Urinary bladder (tissue), 4 donors: ENCODE measurements around the gene PON2. TPM values are rescaled to one million over a fixed set of nuclear protein-coding genes. Genes with fewer than 3 reads are reported as not detected.

ENCODE experiments used
- DNase-seq: peaks from one replicate; pipeline ENCODE4 v3.0.0-alpha.2; 2015; ENCODE audit errors: extremely low spot score
- H3K27ac ChIP-seq: one replicate; pipeline ENCODE4 v1.5.1; 2013; ENCODE audit warnings: low read depth, mild to moderate bottlenecking, moderate library complexity
- H3K36me3 ChIP-seq: one replicate; pipeline ENCODE4 v1.6.1; 2013; ENCODE audit warnings: mild to moderate bottlenecking, moderate library complexity; ENCODE audit not compliant: insufficient read depth
- H3K4me1 ChIP-seq: one replicate; pipeline ENCODE4 v1.6.1; 2013; ENCODE audit warnings: mild to moderate bottlenecking, moderate library complexity; ENCODE audit not compliant: insufficient read depth
- H3K4me3 ChIP-seq: one replicate; pipeline ENCODE4 v1.5.1; 2013; ENCODE audit warnings: low read depth, low read length
- WGBS: extraction: QIAGEN DNeasy Blood & Tissue Kit; methylation state at CpG from one replicate; pipeline ENCODE4 v1.1.7; 2013; 5-methylcytosine and 5-hydroxymethylcytosine counted together
- polyA plus RNA-seq: library from polyadenylated mRNA; stranded (reverse); fragments of 200-250 nt; gene quantifications from one replicate; pipeline ENCODE4 v1.2.3, GENCODE V29; 2013
- total RNA-seq: library from RNA; depleted of rRNA; stranded (reverse); fragments of >200 nt; gene quantifications from one replicate; pipeline ENCODE4 v1.2.3, GENCODE V29; 2014
- donor health status: healthy with polysubstance abuse.
- donor health status: healthy.

PON2 gene
- total and polyA plus RNA-seq, 2 donors = 53.7 to 130 TPM

DNA sequence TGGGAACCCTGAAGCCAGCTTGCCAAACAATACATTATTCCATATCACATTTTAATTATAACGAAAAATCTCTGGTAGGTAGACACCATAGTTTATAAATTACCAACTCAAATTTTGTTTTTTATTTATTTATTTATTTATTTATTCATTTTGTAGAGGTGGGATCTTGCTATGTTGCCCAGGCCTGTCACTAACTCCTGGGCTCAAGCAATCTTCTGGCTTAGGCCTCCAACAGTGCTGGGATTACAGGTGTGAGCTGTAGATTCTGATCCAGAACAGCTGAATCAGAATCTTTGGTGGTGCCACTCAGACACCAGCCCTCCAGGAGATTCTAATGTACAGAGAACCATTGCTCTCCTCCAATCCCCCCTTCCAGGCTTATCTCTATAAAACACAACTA, 1.7 kb downstream of the PON2 start:
- Histone ChIP-seq H3K27ac (no peak overlapping the region), H3K4me1 (no peaks in the 10 kb centered on the region), H3K36me3 (no peaks in the 10 kb centered on the region), H3K4me3 (no peak overlapping the region)
- 100% methylated on average over 1 of the region's 1 CpG for WGBS
- DNase-seq = no peak

DNA sequence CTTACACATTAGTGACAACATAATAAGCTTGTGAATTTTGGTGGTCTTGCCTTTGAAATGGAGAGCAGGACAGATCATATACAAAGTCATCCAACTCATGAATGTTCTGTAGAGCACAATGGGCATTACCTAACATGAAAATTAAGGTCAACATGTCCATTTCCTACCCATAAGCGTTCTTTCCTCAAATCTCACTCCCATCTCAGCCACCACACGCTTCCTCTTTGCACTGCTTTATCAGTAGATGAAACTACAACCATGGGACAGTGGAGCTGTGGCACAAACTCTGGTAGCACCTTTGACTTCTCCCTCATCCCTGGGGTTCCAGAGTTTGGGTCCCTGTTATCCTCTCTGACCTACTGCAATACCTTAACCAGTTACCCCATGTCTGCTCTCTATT, 2.2 kb downstream of the PON2 start:
- no peaks in the 10 kb centered on the region for H3K36me3 ChIP-seq
- no peak for DNase-seq
- H3K27ac ChIP-seq = no peak overlapping the region
- H3K4me1 ChIP-seq = no peaks in the 10 kb centered on the region
- H3K4me3 ChIP-seq = no peak overlapping the region
- 90% methylated on average over 2 of the region's 2 CpGs for WGBS

DNA sequence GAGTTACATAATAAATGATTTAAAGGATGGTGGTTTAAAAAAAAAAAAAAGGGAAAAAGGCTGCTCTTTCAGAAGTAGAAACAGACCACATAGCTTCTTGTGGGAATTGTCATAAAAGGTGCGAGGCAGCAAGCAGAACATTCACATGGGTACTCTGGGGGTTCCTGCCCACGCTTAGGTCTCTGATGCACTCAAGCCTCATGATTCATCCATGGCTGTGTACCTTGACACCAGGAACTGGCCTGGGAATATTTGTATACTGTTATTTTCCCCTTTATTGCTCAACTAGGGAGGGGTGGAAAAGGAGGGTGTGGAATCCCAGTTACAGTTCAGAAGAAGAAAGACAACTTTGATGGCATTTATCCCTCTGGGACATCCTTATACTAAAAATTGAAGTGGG, 4.0 kb downstream of the PON2 start:
- Histone ChIP-seq H3K36me3 (no peaks in the 10 kb centered on the region), H3K27ac (no peak overlapping the region), H3K4me1 (no peaks in the 10 kb centered on the region), H3K4me3 (no peak overlapping the region)
- WGBS = 93% methylated on average over 2 of the region's 2 CpGs
- DNase-seq = no peak

DNA sequence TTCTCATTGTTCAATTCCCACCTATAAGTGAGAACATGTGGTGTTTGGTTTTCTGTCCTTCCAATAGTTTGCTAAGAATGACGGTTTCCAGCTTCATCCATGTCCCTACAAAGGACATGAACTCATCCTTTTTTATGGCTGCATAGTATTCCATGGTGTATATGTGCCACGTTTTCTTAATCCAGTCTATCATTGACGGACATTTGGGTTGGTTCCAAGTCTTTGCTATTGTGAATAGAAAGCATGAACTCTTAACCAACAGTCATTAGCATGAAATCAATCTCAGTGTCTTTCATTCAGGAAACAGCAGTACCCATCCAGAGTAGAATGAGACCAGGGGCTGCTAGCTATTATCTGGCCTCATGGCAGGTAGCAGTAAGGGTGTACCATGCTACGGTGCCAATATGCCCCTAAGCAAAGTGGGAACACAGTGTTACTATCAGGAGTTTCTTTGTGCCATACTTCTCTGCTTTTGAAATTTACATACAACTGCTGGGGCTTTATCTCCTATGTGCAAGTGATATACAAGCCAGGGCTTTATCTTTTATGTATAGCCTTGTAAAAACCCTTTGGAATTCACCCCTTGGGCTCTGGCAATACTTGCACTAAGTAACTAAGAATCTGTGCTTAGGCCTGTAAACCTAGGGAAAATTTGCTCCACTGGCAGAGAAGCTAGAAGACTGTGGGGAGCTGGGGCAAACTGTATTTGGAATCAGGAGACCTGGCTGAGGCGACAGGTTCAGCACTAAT, 5.4 kb downstream of the PON2 start:
- no peak for DNase-seq
- H3K4me1 ChIP-seq = no peaks in the 10 kb centered on the region
- 74% methylated on average over 5 of the region's 5 CpGs for WGBS

DNA sequence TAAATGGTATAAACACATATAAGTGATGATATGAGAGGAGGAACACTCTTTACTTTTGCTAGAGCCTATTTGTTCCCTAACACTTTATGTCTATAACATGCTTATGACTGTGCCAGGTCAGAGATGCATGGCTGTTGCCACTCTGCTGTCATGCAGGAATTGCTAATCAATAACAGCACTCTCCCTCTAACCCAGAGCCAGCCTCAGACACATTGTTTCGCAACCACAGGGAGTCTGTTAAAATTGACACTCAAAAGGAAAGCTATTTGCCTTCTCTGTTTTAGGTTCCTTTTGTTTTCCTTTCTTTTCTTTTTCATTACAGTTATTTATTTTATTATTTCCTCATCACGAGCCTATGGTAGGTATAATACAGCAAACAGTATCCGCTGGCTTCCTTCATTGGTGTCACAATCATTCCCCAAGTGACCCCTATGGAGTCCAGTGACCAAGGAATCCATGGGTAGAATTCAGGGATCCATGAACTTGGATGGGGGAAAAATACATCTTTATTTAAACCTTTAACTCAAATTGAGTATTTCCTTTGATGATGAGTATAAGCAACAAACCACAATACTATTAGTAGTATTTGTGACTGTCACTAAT, 6.8 kb downstream of the PON2 start:
- no peaks in the 10 kb centered on the region for H3K36me3 ChIP-seq
- 89% methylated on average over 3 of the region's 3 CpGs for WGBS
- no peak for DNase-seq
- no peaks in the 10 kb centered on the region for H3K4me1 ChIP-seq
- no peak overlapping the region for H3K27ac ChIP-seq
- no peak overlapping the region for H3K4me3 ChIP-seq

More for the DNA sequence above, 5.4 kb downstream of the PON2 start:
- Histone ChIP-seq H3K27ac (no peak overlapping the region), H3K36me3 (no peaks in the 10 kb centered on the region), H3K4me3 (no peak overlapping the region)

DNA sequence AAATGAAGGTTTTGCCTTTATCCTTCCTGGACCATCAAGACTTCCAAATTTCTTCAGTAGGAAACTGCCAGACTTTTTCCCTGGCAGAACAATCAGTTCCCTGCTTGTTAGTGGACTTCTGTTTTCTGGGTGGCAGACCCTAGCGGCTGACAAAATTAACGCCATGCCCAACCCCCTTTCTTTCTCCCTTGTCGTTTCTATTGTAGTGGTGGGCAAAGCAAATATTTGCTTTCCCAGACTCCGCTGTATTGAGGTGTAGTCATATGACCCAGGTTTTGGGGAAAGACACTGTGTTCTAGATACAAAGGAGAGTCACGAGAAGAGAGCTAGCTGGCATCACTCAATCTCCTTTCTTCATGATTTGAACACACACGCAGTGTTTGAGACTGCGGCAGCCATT, 7.7 kb downstream of the PON2 start:
- 89% methylated on average over 7 of the region's 7 CpGs for WGBS
- H3K4me3 ChIP-seq = no peak overlapping the region
- no peaks in the 10 kb centered on the region for H3K36me3 ChIP-seq
- H3K27ac ChIP-seq = no peak overlapping the region
- no peak for DNase-seq
- no peaks in the 10 kb centered on the region for H3K4me1 ChIP-seq

DNA sequence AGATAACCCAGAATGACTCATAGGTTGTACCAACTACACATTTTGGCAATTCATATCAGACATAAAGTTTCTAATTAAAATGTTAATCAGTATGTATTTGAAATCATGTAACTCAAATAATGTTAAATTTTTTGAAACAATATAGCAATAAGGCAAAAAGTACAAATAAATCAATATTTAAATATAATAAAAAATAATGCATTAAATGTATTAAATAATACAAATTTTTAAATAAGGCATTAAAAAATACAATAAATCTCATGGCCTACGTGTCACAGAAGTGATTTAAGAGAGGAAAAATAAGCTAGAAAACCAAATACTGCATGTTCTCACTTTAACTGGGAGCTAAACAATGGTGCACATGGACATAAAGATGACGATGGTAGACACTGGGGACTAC, 9.1 kb downstream of the PON2 start:
- H3K4me1 ChIP-seq = no peaks in the 10 kb centered on the region
- no peak overlapping the region for H3K27ac ChIP-seq
- WGBS = 92% methylated on average over 2 of the region's 2 CpGs
- H3K4me3 ChIP-seq = no peak overlapping the region
- no peak for DNase-seq
- no peaks in the 10 kb centered on the region for H3K36me3 ChIP-seq

DNA sequence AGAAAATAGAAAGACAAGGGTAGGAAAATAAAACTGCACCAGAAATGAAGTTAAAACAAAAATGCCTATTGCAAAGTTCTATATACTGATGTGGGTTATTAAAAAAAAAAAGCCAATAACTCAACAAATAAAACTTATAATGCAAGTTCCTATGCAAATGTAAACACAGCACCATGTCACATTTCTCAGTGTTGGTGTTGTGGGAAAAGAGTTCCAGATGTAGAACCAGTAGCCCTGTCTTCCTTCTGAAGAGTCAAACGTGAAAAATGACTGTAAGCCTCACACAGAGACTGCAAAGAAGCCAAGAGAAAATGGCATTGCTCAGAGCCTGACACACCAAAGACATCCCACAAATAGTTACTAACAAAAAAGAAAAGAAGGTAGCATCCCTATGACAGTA, 10.1 kb downstream of the PON2 start:
- H3K4me3 ChIP-seq = no peak overlapping the region
- H3K36me3 ChIP-seq = no peaks in the 10 kb centered on the region
- WGBS = 48% methylated on average over 1 of the region's 1 CpG
- no peak overlapping the region for H3K27ac ChIP-seq
- DNase-seq = no peak
- no peaks in the 10 kb centered on the region for H3K4me1 ChIP-seq

DNA sequence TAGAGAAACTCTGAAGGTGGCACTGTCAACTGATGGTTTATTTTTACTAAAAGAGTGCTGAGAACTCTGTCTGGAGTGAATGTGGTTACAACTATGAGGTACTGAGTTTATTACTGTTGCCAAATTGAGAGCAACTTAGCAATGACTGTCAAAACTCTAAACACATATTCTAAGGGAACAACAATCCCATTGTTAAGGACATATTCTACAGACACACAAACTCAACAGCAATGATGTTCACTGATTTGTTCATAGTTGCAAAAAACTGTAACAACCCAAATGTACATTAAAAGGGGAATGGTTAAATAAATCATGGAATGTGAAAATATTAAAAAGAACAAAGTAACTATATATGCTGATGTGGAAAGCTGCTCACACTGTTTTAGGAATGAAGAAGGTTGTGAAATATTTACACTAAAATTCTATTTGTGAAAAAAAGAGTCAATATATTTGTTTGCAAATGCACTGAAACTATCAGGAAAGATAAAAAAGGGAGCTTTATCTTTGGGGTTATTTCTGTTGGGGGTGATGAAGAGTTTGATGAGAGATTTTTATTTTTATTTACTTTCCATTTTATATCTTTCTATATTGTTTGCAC, 12.9 kb downstream of the PON2 start:
- Histone ChIP-seq H3K27ac (no peak overlapping the region), H3K4me3 (no peak overlapping the region), H3K4me1 (no peaks in the 10 kb centered on the region), H3K36me3 (no peaks in the 10 kb centered on the region)
- no peak for DNase-seq

DNA sequence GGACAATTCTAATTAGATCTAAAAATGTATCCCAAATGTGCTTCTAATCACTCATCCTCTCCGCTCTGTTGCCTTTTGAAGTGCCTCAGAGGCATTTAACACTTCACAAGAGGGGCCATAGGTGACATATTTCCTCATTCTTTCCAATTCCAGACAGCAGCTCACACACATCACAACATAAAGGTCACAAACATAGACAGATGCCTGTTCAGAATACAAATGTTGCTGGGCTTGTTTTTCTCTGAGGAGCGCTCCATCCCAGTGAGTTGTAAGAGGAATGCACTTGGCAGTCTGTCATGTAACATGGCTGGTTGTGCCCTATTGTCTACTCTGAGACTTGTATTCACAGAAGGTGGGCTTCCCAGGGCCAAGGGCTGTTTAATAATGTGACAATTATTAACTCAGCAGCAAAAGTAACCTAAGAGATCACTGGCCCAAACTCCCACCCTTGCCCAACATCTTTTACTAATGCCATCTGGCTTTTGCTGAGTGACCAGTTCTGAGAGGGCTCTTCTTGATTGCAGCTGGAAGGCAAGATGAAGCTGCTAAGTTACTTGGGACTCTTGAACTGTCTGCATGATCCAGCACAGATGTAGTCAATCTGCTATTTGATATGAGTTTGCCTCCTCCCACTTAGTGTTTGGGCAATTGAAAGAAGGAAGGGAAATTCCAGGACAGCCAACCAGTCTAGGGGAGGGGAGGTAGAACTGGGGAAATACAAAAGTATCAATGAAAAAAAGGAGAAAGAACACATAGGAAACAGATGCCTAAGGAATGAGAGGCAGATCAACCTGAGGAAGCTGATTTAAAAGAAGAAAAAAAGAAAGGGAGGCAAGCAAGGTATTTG, 13.6 kb downstream of the PON2 start:
- Histone ChIP-seq H3K27ac (no peak overlapping the region), H3K4me1 (no peaks in the 10 kb centered on the region), H3K36me3 (no peaks in the 10 kb centered on the region), H3K4me3 (no peak overlapping the region)
- no peak for DNase-seq
- 95% methylated on average over 2 of the region's 2 CpGs for WGBS

DNA sequence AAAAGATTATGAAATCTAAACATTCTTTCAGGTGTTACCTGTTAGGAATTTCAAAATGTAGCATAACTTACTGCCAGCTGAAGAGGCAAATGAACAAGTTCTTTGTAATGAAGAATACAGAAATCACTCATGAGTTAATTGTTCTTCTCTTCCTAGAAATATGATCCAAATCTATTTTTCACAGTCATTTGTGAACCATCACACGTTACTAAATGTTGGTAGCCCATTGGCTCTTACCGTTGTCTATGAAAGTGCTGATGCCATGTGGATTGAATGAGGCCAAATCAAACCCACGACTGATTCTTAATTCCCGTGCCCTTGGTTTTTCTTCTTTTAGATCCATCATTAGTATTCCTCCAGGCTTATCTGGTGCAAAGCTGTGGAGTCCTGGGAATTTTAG, 22.8 kb downstream of the PON2 start:
- no peak overlapping the region for H3K4me3 ChIP-seq
- H3K27ac ChIP-seq = no peak overlapping the region
- WGBS = 87% methylated on average over 4 of the region's 4 CpGs
- DNase-seq = no peak
- no peaks in the 10 kb centered on the region for H3K4me1 ChIP-seq
- no peaks in the 10 kb centered on the region for H3K36me3 ChIP-seq

DNA sequence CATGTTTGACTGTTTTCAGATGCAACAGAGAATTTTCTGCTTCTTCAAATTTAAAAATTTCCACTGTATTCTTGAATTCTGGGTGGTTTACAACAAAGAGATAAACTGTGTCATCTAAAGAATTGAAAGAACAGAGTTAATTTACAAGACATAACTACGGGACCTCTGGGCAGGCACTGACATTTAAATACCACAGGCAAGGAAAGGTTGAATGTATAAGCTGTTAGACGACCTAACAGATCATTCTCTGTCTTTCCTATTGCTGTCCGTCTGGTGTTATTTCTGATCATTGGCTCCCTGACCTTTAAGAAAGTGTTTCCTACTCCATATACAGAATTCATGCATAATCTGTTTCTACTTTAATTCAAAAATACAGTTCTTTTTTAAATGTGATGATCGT, 23.2 kb downstream of the PON2 start:
- Histone ChIP-seq H3K4me1 (no peaks in the 10 kb centered on the region), H3K4me3 (no peak overlapping the region), H3K36me3 (no peaks in the 10 kb centered on the region), H3K27ac (no peak overlapping the region)
- WGBS = 80% methylated on average over 4 of the region's 4 CpGs
- no peak for DNase-seq

DNA sequence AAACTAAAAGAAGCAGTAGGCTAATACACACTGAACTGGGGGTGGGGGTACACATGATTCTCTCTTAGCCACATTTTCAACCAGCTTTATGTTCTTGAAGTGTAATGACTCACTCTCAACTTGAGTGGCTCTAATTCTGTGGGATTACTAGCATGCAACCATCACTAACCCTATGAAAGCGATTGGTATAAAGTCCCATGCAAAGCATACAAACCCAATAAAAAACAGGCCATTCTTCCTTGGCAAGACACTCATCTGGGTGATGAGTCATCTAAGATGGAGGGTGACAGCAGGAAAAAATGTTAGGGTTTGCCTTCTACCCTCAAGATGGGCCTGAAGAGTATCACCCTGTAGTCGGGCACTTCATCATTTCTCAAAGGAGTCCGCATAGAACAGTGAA, 23.8 kb downstream of the PON2 start:
- H3K4me1 ChIP-seq = no peaks in the 10 kb centered on the region
- no peak overlapping the region for H3K27ac ChIP-seq
- WGBS = 89% methylated on average over 3 of the region's 3 CpGs
- H3K36me3 ChIP-seq = no peaks in the 10 kb centered on the region
- no peak for DNase-seq
- H3K4me3 ChIP-seq = no peak overlapping the region

DNA sequence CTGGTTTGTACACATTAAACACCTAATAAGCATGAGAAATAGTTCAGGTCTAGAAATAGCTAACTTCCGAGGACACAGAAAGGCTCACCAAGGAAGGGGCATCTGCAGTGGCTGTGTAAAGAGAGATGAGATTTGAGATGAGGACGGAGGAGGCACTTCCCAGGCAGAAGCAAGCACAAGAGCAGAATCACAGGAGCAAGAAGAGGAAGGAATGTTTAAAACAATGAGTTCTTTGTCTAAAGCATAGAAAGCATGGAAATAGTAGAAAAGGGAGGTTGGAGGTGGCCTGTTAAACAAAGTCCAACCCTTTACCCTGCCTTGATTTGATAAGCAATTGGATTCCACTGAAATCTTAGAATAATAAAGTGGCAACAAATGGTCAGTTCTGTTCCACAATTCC, 27.1 kb downstream of the PON2 start:
- H3K4me1 ChIP-seq = no peaks in the 10 kb centered on the region
- DNase-seq = no peak
- no peak overlapping the region for H3K4me3 ChIP-seq
- WGBS = 56% methylated on average over 2 of the region's 2 CpGs
- H3K36me3 ChIP-seq = no peaks in the 10 kb centered on the region
- no peak overlapping the region for H3K27ac ChIP-seq
